Activated T-cell treated with anti-CD3 and anti-CD28 coated beads, Interleukin-2, amount 50 U/mL, for 72 hours (primary cell): Measurements from ENCODE around the gene OR10A6. TPM values are rescaled to one million over a fixed set of nuclear protein-coding genes. Genes with fewer than 3 reads are reported as not detected.
A peak's percentile ranks its signal among the peaks of the same experiment; 100 is the strongest.

Experiments
- ATAC-seq, 2 donors: fragments of 150-1000 bp; cut with Tn5 transposase; replicated peaks in 1 of 2; 2 replicates each; pipeline ENCODE4 v1.10.0; 2021; ENCODE audit warnings: moderate library complexity in 2 of 2, mild to moderate bottlenecking in 1 of 2
- DNase-seq, 2 donors: peaks; one replicate each; pipeline ENCODE4 v3.0.0; 2021 to 2022; ENCODE audit warnings: mixed read lengths in 1 of 2
- H3K27ac Mint-ChIP-seq: one replicate; pipeline ENCODE4 v1.8.0; 2022; ENCODE audit warnings: mild to moderate bottlenecking, moderate library complexity, mixed read lengths
- H3K27me3 Mint-ChIP-seq: one replicate; pipeline ENCODE4 v1.8.0; 2022; ENCODE audit warnings: low read depth, mixed read lengths
- H3K36me3 Mint-ChIP-seq, 2 donors: one replicate each; pipeline ENCODE4 v1.8.0; 2022; ENCODE audit warnings: mixed read lengths in 2 of 2, mild to moderate bottlenecking in 1 of 2; ENCODE audit not compliant: insufficient read depth in 2 of 2
- H3K4me1 Mint-ChIP-seq: one replicate; pipeline ENCODE4 v1.8.0; 2022; ENCODE audit warnings: low read depth, mixed read lengths
- H3K4me3 Mint-ChIP-seq, 2 donors: one replicate each; pipeline ENCODE4 v1.8.0; 2022; ENCODE audit warnings: mild to moderate bottlenecking in 2 of 2, mixed read lengths in 2 of 2, moderate library complexity in 2 of 2
- H3K9me3 Mint-ChIP-seq, 2 donors: one replicate each; pipeline ENCODE4 v1.8.0; 2022; ENCODE audit warnings: mixed read lengths in 2 of 2
- total RNA-seq, 2 donors: library from RNA; stranded (reverse); gene quantifications; one replicate each; pipeline ENCODE4 v1.2.3, GENCODE V29; 2022

Gene OR10A6
- total RNA-seq = not detected

GRCh38 chr11:7931168-7931567, at the start of gene OR10A6:
OR10A6 (minus strand) TSS chr11:7931268; CDS start chr11:7928662, 2,606 bp downstream.
- Mint-ChIP-seq H3K4me3 (no peak within 1 kb of the TSS), H3K27ac (no peak within 1 kb of the TSS), H3K9me3 (no peaks in the 10 kb centered on the region), H3K4me1 (no peaks in the 10 kb centered on the region), H3K36me3 (no peaks in the 10 kb centered on the region), H3K27me3 (peaks cover 28% of the 10 kb centered on the region)
- DNase-seq = no peak
- no peak for ATAC-seq

GRCh38 chr11:7977232-7977917, 46.3 kb upstream of the OR10A6 start:
- Mint-ChIP-seq H3K9me3 (no peaks in the 10 kb centered on the region), H3K36me3 (no peaks in the 10 kb centered on the region), H3K4me3 (no peak overlapping the region), H3K27ac (no peak overlapping the region), H3K27me3 (no peaks in the 10 kb centered on the region), H3K4me1 (no peaks in the 10 kb centered on the region)
- DNase-seq = no peak
- no peak for ATAC-seq

GRCh38 chr11:7974668-7975067, 43.6 kb upstream of the OR10A6 start:
- ATAC-seq (no peak), DNase-seq (no peak)
- Mint-ChIP-seq H3K9me3 (no peaks in the 10 kb centered on the region), H3K4me3 (no peak overlapping the region), H3K4me1 (no peaks in the 10 kb centered on the region), H3K27ac (no peak overlapping the region), H3K36me3 (no peaks in the 10 kb centered on the region), H3K27me3 (no peaks in the 10 kb centered on the region)

- H3K4me1 Mint-ChIP-seq = no peaks in the 10 kb centered on the region
- H3K27ac Mint-ChIP-seq = no peak overlapping the region
- H3K4me3 Mint-ChIP-seq = no peak overlapping the region
- no peaks in the 10 kb centered on the region for H3K9me3 Mint-ChIP-seq
- peaks cover 12% of the 10 kb centered on the region for H3K27me3 Mint-ChIP-seq
- ATAC-seq = no peak
- no peaks in the 10 kb centered on the region for H3K36me3 Mint-ChIP-seq
- no peak for DNase-seq
These were observed 41.9 kb upstream of the OR10A6 start for GRCh38 chr11:7973011-7973410.

GRCh38 chr11:7971846-7972245, 40.8 kb upstream of the OR10A6 start:
- no peak overlapping the region for H3K4me3 Mint-ChIP-seq
- no peaks in the 10 kb centered on the region for H3K4me1 Mint-ChIP-seq
- no peaks in the 10 kb centered on the region for H3K9me3 Mint-ChIP-seq
- H3K27me3 Mint-ChIP-seq = peaks cover 21% of the 10 kb centered on the region
- ATAC-seq = no peak
- no peaks in the 10 kb centered on the region for H3K36me3 Mint-ChIP-seq
- DNase-seq = no peak
- H3K27ac Mint-ChIP-seq = no peak overlapping the region

GRCh38 chr11:7969756-7970646, 38.9 kb upstream of the OR10A6 start:
- no peak for ATAC-seq

GRCh38 chr11:7968686-7969085, 37.6 kb upstream of the OR10A6 start:
- Mint-ChIP-seq H3K27ac (no peak overlapping the region), H3K4me3 (no peak overlapping the region), H3K9me3 (no peaks in the 10 kb centered on the region), H3K4me1 (no peaks in the 10 kb centered on the region), H3K36me3 (no peaks in the 10 kb centered on the region), H3K27me3 (peaks cover 31% of the 10 kb centered on the region)
- DNase-seq (no peak), ATAC-seq (no peak)

More at GRCh38 chr11:7969756-7970646, 38.9 kb upstream of the OR10A6 start:
- no peaks in the 10 kb centered on the region for H3K36me3 Mint-ChIP-seq
- H3K4me3 Mint-ChIP-seq = no peak overlapping the region
- DNase-seq = no peak
- H3K27ac Mint-ChIP-seq = no peak overlapping the region
- peaks cover 23% of the 10 kb centered on the region for H3K27me3 Mint-ChIP-seq
- no peaks in the 10 kb centered on the region for H3K4me1 Mint-ChIP-seq
- no peaks in the 10 kb centered on the region for H3K9me3 Mint-ChIP-seq

GRCh38 chr11:7967826-7968225, 36.8 kb upstream of the OR10A6 start:
- Mint-ChIP-seq H3K4me1 (no peaks in the 10 kb centered on the region), H3K4me3 (no peak overlapping the region), H3K36me3 (no peaks in the 10 kb centered on the region), H3K27me3 (peaks cover 31% of the 10 kb centered on the region), H3K27ac (no peak overlapping the region), H3K9me3 (no peaks in the 10 kb centered on the region)
- no peak for DNase-seq
- ATAC-seq = no peak

GRCh38 chr11:7967097-7967496, 36.0 kb upstream of the OR10A6 start:
- H3K27ac Mint-ChIP-seq = no peak overlapping the region
- H3K27me3 Mint-ChIP-seq = peaks cover 31% of the 10 kb centered on the region
- ATAC-seq = no peak
- no peaks in the 10 kb centered on the region for H3K4me1 Mint-ChIP-seq
- H3K9me3 Mint-ChIP-seq = no peaks in the 10 kb centered on the region
- H3K4me3 Mint-ChIP-seq = no peak overlapping the region
- no peaks in the 10 kb centered on the region for H3K36me3 Mint-ChIP-seq
- DNase-seq = no peak

GRCh38 chr11:7965386-7965785, 34.3 kb upstream of the OR10A6 start, which contains the start of gene NLRP10:
NLRP10 (minus strand) TSS chr11:7965447; CDS start chr11:7963495, 1,952 bp downstream.
- no peaks in the 10 kb centered on the region for H3K4me1 Mint-ChIP-seq
- DNase-seq (no peak), ATAC-seq (no peak)
- no peaks in the 10 kb centered on the region for H3K36me3 Mint-ChIP-seq
- H3K27me3 Mint-ChIP-seq = peaks cover 39% of the 10 kb centered on the region
- no peaks in the 10 kb centered on the region for H3K9me3 Mint-ChIP-seq
- no peak within 1 kb of the TSS for H3K4me3 Mint-ChIP-seq
- H3K27ac Mint-ChIP-seq = peak within 1 kb of the TSS; percentile 63

- ATAC-seq (no peak), DNase-seq (no peak)
- no peak overlapping the region for H3K4me3 Mint-ChIP-seq
- H3K27ac Mint-ChIP-seq = no peak overlapping the region
- no peaks in the 10 kb centered on the region for H3K4me1 Mint-ChIP-seq
- H3K9me3 Mint-ChIP-seq = no peaks in the 10 kb centered on the region
- H3K36me3 Mint-ChIP-seq = no peaks in the 10 kb centered on the region
- peaks cover 39% of the 10 kb centered on the region for H3K27me3 Mint-ChIP-seq
These were observed 33.8 kb upstream of the OR10A6 start for GRCh38 chr11:7964873-7965272.

- no peaks in the 10 kb centered on the region for H3K4me1 Mint-ChIP-seq
- peak overlapping the region; percentile 63 for H3K27ac Mint-ChIP-seq
- no peak overlapping the region for H3K4me3 Mint-ChIP-seq
- no peaks in the 10 kb centered on the region for H3K36me3 Mint-ChIP-seq
- DNase-seq (no peak), ATAC-seq (no peak)
- H3K27me3 Mint-ChIP-seq = peaks cover 38% of the 10 kb centered on the region
- no peaks in the 10 kb centered on the region for H3K9me3 Mint-ChIP-seq
These were observed 33.2 kb upstream of the OR10A6 start for GRCh38 chr11:7964261-7964660.

GRCh38 chr11:7955191-7955590, 24.1 kb upstream of the OR10A6 start:
- H3K27ac Mint-ChIP-seq = no peak overlapping the region
- H3K36me3 Mint-ChIP-seq = no peaks in the 10 kb centered on the region
- no peak for DNase-seq
- H3K4me3 Mint-ChIP-seq = no peak overlapping the region
- no peak for ATAC-seq
- H3K27me3 Mint-ChIP-seq = peaks cover 6% of the 10 kb centered on the region
- no peaks in the 10 kb centered on the region for H3K4me1 Mint-ChIP-seq
- no peaks in the 10 kb centered on the region for H3K9me3 Mint-ChIP-seq
